GM18526 (cell line): ENCODE results near the gene AAK1.

Source experiments
- POLR2A ChIP-seq: IDR thresholded peaks from 3 replicates; pipeline ENCODE4 v1.6.1; 2011; ENCODE audit not compliant: insufficient read length; ENCODE audit errors: extremely low read depth

The AAK1 gene

DNA sequence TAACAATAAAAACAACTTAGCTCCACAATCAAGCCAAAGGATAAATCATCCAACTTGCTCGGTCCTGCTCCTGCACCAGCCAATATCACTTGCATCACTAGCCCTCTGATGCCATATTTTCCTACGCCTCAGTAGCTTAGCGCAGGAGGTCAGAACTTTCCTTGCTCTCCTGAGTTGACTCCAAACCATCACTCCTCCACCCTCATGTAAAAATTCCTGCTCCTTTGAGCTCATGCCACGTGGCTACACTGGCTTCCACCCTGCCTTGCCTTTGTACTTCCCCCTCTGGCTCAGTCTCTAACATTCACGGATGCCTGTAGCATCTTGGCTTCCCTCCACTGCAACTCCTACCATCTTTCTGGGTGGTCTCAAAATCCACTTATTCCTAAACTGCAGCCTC is 25.2 kb downstream of the AAK1 start:
- TF ChIP-seq POLR2A, result no peak

DNA sequence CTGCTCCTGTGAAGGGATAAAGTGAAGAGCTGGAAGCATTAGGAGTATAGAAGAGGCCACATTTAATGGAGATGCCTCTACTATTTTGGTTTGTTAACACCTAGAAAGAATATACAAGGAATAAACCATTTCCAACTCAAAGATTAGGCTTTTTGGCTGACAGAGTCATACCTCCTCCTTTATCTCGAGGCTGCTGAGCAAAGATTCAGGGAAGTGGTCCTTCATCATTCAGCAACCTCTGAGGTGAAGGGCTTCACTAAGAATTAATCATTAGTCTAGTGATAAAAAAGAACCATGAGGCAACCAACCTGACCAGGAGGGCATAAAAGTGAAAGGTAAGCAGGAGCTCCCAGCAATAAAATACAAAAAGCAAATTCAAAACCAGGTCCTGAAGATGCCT is 25.8 kb downstream of the AAK1 start:
- TF ChIP-seq POLR2A, result no peak

DNA sequence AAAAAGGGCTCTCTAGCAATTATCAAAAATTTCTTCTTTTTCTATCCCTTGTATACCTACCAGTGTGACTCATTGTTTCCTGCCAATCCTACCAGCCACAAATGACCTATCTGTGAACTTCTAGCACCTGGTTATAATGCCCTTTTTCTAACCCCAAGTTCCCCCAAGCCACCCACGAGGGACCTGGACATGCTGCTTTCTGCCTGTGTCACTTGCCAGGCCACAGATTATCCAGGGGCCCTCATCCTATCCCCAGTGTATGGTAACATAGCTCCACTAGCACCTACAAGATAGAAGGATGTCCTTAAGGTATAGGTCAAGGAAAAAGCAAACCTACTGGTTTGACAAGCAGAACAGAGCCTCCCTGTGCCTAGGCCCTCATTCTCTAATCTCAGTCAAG is 26.8 kb downstream of the AAK1 start:
- TF ChIP-seq POLR2A, result no peak

DNA sequence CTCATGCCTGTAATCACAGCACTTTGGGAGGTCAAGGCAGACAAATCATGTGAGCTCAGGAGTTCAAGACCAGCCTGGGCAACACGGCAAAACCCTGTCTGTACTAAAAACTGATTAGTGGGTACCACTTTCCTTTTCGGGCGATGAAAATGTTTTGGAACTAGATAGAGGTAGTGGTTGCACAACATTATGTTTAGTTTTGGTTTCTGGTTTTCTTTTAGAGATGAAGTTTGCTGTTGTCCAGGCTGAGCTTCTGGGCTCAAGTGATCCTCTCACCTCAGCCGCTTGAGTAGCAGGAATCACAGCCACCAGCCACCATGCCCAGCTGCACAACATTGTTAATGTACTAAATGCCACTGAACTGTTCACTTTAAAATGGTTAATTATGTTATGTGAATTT is 27.6 kb downstream of the AAK1 start:
- no peak for TF ChIP-seq POLR2A

DNA sequence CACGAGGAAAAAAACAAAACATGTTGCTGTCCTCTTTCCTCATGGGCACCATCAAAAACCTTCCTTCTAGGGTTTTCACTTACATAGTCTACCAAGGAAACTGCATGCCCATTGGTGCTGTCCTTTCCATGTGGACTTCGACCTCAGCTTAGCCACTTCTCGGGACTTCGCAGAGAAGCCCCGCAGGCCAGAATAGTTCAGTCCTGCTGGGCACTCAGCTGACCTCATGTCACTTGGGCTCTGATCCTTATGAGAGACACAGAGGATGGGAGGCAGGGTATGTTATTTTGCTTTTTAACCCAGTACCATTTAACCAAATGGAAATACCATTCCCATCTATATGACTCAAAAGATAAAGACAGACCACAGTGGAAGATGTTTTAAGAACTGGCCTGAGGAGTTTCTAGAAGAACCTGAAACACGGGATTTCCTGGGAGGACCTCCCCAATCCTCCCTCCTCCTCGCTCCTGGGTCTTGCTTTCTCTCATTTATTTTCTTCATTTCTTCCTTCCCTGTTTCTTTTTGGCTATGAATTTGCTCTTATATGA is 28.4 kb downstream of the AAK1 start:
- no peak for TF ChIP-seq POLR2A

- TF ChIP-seq POLR2A, result no peak
Measured at GRCh38 chr2:69612707-69613106, 30.8 kb downstream of the AAK1 start.

DNA sequence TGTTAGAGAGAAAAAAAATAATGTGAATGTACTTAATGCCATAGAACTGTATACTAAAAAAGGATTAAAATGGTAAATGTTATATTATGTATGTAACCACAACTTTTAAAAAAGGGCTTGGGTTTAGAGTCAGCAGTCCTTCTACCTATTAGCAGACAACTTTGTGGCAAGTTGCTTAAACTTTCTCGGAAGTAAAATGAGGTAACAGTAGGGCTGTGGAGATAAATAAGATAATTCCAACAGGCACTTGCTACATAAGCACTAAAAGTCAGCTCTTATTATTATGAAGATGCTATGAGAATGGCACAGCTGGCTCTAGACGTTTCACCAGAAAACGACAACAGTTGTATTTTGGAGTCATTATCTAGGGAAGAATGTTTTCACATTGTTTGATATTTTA is 31.3 kb downstream of the AAK1 start:
- no peak for TF ChIP-seq POLR2A

- no peak for TF ChIP-seq POLR2A
Measured at GRCh38 chr2:69608109-69608508, 35.4 kb downstream of the AAK1 start.

GRCh38 chr2:69605284-69605683 is 38.3 kb downstream of the AAK1 start:
- no peak for TF ChIP-seq POLR2A

DNA sequence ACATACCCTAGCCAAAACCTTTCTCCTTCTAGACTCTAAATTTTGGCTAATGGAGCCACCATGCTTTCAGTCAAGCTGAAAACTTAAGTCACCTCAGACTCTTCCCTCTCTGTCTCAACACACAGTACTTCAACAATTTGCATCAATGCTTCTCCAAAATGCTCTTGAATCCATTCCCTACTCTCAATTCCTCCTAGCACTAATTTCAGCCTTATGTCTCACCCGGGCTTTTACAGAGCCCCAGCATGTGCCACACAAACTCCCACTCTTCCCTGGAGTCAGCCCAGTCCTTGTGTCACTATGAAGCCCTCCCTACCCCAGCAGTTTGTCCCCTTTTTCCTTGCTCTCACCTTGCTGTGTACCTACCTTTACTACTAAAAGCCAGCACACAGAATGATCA is 38.7 kb downstream of the AAK1 start:
- no peak for TF ChIP-seq POLR2A

DNA sequence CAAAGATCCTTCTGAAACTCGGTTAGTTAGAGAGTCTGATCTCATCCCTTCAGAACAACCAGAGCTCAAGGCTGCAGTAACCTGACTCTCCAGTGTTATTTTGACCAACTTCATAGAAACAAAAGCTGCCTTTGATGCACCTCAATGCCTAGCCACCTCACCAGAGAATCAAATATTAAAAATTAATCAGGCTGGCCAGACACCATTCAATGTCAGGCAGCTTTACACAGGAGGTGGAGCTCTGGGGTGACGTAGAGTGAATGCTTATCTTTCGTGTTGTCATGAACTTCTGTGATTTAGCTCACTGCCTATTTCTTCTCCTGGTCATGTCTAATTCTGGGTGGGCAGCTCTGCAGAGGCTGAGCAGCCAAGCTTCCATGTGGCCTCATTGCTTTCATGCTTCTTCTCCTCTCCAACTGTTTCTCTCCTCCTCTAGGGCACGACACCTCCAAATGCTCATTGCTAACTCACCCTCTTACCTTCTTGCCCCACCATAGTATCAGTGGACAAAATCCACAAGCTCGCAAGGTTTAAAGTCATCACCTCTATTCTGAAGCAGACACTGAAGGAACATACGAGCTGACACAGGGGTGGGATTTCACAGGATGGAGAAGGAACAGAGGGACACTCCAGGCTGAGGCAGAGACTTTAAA is 39.4 kb downstream of the AAK1 start:
- TF ChIP-seq POLR2A, result no peak

DNA sequence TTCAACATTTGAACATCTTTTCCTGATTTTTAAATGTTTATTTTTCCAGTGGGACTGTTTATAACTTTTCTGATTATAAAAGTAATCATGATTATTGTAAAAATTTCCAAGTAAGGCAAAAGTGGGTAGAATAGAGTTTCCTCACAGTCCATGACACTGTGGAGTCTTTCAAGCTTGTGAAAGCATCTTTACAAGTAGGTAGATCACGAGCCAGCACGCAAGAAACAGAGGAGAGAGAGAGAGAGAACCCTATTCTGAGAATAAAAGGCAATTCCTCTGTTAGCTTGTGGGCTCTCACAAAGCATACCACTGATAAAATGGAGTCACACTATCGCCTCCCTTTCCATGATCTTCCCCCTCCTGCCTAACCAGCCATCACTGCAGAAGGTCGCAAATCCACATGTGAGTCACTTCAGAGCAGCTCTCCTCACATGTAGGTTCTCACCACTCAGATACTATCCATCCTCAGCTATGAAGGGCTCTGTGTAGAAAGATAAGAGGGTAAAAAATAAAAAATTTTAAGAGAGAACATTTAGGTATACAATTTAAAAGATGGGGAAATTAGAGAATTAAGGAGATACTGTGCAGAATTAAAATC is 40.3 kb downstream of the AAK1 start:
- TF ChIP-seq POLR2A, result no peak

DNA sequence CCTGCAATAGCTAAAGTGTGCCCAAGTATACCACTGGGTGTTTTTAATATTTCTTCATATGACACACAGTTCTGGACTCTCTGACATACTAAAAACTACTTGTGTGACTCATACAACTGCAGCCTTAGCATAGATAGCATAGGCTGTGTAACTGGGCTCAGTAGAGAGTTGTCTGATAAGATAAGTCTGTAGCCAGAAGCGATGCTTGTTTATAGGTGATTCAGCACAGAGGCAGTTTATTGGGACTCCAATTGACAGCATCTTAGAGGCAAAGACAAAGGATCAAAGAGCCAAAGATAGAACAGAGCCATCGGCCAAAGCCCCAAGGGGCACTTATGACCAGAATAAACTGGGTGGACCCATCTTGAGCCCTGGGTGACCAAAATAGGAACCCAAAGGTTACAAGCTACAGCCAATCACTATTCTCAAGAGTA is 42.3 kb downstream of the AAK1 start:
- no peak for TF ChIP-seq POLR2A

DNA sequence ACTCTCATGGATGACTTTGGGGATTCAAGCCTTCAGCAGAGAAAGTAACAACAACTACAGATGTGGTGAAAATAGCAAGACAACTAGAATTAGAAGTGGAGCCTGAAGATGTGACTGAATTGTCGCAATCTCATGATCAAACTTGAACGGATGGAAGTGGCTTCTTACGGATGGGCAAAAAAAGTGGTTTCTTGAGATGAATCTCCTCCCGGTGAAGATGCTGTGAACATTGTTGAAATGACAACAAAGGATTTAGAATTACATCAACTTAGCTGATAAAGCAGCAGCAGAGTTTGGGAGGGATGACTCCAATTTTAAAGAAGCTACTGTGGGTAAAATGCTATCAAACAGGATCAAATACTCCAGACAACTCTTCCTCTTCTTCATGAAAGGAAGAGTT is 43.1 kb downstream of the AAK1 start:
- no peak for TF ChIP-seq POLR2A

DNA sequence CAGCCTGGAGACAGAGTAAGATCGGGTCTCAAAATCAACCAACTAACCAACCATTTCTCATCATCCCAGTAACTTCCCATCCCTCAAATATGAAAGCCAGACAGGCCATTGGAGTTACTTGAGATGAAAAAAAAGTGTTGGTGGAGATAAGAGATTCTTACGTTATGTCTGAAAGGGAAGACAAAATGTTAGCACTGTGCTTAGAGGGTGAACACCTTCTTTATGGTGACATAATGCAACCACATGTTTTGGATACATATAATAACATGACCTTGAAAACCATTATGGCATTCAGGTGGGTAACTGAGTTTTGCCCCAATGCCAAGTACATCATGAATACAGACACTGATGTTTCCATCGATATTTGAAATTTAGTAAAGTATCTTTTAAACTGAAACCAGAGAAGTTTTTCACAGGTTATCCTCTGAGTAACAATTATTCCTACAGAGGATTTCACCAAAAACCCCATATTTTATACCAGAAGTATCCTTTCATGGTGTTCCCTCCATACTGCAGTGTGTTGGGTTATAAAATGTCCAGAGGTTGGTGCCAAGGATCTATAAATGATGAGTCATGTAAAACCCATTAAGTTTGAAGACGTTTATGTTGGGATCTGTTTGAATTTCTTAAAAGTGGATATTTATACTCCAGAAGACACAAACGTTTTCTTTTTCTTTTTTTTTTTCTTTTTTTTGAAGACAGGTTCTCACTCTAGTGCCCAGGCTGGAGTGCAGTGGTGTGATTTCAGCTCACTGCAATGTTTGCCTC is 45.5 kb downstream of the AAK1 start:
- no peak for TF ChIP-seq POLR2A

DNA sequence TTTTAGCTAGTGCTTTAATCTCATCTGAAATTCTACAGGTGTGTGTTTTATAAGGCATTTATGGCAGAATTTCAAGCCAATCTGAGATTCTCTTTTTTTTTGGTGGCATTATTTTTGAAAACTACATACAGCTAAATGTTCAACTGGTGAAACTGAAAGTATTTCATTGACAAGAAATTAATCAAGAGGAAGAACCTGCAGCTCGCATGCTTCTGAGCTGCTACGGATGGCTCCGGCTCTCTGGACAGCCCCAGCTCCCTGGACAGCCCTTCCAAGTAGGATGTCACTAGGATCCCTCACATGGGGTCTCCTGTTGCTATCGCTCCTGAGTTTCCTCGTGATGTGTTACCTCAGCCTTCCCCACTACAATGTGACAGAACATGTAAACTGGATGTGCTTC is 46.4 kb downstream of the AAK1 start:
- TF ChIP-seq POLR2A, result no peak

- TF ChIP-seq POLR2A, result no peak
Measured at GRCh38 chr2:69594341-69594740, 49.2 kb downstream of the AAK1 start.

DNA sequence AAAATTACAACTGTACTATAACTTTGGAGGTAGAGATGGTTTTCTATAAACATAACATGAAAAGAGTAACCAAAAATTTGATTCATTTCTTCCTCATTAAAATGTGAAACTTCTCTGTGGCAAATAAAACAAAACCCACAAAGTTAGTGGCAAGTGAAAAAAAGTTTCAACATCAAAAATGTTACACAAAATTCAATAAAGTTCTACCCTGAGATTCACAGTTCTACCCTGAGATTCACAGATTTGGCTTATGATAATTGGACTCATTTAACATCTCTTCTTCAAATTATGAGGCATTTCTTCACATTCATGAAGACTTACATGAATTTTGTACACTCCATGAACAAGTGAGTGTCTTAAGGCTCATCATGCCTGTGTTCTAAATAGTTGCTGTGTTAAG is 51.0 kb downstream of the AAK1 start:
- no peak for TF ChIP-seq POLR2A
